Measurements from ENCODE around the gene KCNH5.
"Not testable (repeated sequence)": the region's sequence is repeated elsewhere in the genome, so short reads cannot be mapped to it uniquely, and the experiment has no call there.

Gene KCNH5

DNA sequence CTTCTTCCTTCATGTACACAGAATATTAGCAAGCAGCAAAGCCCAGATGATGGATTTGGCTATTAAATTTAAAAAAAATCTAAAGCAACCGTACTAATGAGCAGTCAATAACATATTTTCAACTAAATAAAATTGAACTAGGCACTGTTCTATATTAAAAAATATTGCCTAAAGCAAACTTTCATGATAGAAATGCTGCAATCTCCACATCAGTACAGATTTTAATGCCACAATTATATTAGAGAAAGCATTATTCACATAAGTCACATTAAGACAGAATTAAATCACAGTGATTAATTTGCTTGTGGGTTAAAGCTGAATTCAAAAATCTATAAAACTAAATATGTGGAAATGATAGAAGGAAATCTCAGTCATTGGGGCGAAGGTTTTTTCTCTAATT, 200.7 kb downstream of the KCNH5 start:
- DNase-seq (ENCODE audit: low spot score) = no peak
- TF ChIP-seq, protein P1, sequence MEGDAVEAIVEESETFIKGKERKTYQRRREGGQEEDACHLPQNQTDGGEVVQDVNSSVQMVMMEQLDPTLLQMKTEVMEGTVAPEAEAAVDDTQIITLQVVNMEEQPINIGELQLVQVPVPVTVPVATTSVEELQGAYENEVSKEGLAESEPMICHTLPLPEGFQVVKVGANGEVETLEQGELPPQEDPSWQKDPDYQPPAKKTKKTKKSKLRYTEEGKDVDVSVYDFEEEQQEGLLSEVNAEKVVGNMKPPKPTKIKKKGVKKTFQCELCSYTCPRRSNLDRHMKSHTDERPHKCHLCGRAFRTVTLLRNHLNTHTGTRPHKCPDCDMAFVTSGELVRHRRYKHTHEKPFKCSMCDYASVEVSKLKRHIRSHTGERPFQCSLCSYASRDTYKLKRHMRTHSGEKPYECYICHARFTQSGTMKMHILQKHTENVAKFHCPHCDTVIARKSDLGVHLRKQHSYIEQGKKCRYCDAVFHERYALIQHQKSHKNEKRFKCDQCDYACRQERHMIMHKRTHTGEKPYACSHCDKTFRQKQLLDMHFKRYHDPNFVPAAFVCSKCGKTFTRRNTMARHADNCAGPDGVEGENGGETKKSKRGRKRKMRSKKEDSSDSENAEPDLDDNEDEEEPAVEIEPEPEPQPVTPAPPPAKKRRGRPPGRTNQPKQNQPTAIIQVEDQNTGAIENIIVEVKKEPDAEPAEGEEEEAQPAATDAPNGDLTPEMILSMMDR (IDR thresholded peaks at IDR 0.05; ENCODE audit: borderline replicate concordance, control extremely low read depth, extremely low read depth, insufficient read depth, missing control alignments) = no peak
- in situ Hi-C loops (cut with MboI; ENCODE audit: low sequenced_read_pairs, unreplicated experiment) = no loop called here

DNA sequence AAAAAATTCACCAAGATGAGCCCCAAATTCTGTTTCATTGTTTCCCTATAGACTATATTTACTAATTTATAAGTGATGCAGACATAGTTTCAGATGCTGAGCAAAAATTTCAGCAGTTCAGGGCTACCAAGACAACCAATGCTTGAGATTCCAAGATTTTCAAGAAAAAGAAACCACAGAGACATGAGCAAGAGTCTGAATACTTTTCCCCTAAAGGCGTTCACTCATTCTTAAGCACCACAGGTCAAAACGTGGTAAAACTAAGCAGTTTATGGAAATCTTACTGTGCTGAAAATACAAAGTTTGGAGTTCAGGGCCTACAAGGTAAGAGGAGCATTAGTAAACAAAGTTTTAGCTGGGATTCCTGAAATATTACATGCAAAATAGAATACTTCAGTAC, 221.2 kb downstream of the KCNH5 start:
- in situ Hi-C loops (cut with MboI; ENCODE audit: low sequenced_read_pairs, unreplicated experiment) = no loop called here
- TF ChIP-seq, protein P1 (IDR thresholded peaks at IDR 0.05; ENCODE audit: borderline replicate concordance, control extremely low read depth, extremely low read depth, insufficient read depth, missing control alignments) = no peak
- no peak for DNase-seq (ENCODE audit: low spot score)

DNA sequence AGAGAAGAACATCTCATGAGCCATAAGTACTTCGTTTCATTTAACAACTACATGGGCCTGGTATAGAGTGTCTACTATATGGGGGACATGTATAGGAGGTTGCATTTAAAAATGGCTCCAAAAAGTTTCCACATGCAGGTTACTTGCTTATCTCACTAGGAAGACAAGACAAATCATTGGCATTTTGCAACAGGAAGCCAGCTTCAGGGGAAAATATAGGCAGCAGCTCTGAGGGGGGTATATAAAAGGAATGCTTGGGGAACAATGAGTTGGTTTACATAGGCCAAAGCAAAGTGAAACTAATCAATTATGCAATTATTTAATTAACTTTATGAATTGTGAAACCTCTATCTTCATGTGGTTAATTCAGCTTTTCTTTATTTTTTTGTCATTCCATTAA, 225.3 kb downstream of the KCNH5 start:
- in situ Hi-C loops (cut with MboI; ENCODE audit: low sequenced_read_pairs, unreplicated experiment) = no loop called here

DNA sequence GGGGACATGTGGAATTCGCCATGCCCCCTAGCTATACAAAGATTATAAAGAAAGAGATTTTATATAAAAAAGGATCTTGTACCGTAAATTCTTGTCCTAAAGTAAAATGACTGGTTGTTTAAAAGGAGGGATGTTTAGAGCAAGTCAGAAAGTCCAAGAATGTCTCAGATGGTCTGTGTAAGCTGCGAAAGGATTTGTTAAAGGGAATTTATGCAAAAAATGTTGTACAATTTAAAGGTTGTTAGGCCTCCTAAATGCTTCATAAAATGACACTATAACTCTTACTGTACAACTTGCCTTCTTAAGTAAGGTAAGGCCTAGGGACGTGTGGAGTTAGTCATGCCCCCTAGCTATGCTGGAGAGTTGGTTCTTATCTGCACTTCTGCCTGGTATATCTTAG, 237.6 kb downstream of the KCNH5 start:
- in situ Hi-C loops (cut with MboI; ENCODE audit: low sequenced_read_pairs, unreplicated experiment) = no loop called here
- TF ChIP-seq, protein P1 (IDR thresholded peaks at IDR 0.05; ENCODE audit: borderline replicate concordance, control extremely low read depth, extremely low read depth, insufficient read depth, missing control alignments) = no peak
- DNase-seq (ENCODE audit: low spot score) = no peak

More for the DNA sequence above, 225.3 kb downstream of the KCNH5 start:
- TF ChIP-seq, protein P1 (IDR thresholded peaks at IDR 0.05; ENCODE audit: borderline replicate concordance, control extremely low read depth, extremely low read depth, insufficient read depth, missing control alignments) = no peak
- no peak for DNase-seq (ENCODE audit: low spot score)

DNA sequence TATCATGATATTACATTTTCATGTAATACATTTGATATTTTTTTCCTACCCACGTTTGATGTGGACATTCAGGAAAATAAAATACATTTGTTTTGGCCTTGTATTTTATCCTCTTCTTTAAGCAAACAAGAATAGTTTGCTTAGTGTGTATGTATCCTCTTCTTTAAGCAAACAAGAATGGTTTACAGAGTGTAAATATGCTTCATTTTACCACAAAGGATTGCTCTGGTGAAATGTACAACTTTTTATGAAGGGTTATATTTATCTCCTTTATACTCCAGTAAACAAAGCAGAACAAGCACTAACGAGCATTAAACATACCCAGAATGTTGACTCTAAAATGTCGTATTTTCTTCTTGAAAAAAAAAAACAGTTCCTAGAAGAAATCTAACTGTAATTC, 244.7 kb downstream of the KCNH5 start:
- in situ Hi-C loops (cut with MboI; ENCODE audit: low sequenced_read_pairs, unreplicated experiment) = no loop called here
- DNase-seq (ENCODE audit: low spot score) = no peak
- TF ChIP-seq, protein P1 (IDR thresholded peaks at IDR 0.05; ENCODE audit: borderline replicate concordance, control extremely low read depth, extremely low read depth, insufficient read depth, missing control alignments) = no peak

DNA sequence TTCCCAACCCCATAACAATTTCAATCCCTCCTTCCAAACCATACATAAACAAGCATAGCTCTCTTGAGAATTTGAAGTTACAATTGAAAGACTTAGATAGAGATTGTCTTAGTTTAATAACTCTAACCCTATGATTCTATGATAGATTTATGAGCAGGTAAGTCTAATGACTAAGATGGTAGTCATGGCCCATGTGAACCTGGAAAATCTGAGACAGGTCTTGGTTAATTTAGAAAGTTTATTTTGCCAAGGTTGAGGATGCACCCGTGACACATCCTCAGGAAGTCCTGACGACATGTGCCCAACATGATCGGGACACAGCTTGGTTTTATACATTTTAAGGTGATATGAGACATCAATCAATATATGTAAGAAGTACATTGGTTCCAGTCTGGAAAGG, 248.8 kb downstream of the KCNH5 start:
- in situ Hi-C loops (cut with MboI; ENCODE audit: low sequenced_read_pairs, unreplicated experiment) = no loop called here
- DNase-seq (ENCODE audit: low spot score) = no peak
- TF ChIP-seq, protein P1 (IDR thresholded peaks at IDR 0.05; ENCODE audit: borderline replicate concordance, control extremely low read depth, extremely low read depth, insufficient read depth, missing control alignments) = no peak

DNA sequence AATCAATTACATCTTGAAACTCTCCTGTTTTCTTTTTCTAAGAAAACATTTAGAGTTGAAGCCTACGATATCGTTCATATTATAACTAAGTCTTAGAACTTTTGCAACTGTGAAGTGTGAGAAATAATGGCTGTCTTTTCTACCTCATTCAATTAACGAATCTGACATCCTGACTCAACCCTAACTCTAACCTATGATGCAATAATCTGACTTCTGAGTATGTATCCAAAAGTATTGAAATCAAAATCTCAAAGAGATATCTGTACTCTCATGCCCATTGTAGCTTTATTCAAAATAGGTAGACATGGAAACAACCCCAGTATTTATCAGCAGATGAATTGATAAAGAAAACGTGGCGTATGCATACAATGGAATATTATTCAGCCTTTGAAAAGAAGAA, 252.7 kb downstream of the KCNH5 start:
- TF ChIP-seq, protein P1 (IDR thresholded peaks at IDR 0.05; ENCODE audit: borderline replicate concordance, control extremely low read depth, extremely low read depth, insufficient read depth, missing control alignments) = no peak
- in situ Hi-C loops (cut with MboI; ENCODE audit: low sequenced_read_pairs, unreplicated experiment) = no loop called here
- no peak for DNase-seq (ENCODE audit: low spot score)

DNA sequence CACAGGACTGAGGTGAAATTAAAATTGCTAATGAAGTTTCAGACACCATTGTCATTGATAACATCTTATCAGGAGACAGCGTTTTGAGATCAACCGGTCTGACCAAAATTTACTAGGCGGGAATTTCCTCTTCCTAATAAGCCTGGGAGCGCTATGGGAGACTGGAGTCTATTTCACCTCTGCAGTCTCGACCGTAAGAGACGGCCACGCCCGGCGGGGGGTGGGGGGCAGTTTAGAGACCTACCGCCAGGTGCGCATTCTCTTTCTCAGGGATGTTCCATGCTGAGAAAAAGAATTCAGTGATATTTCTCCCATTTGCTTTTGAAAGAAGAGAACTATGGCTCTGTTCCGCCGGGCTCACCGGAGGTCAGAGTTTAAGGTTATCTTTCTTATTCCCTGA, 263.9 kb downstream of the KCNH5 start:
- DNase-seq (ENCODE audit: low spot score); in situ Hi-C loops (cut with MboI; ENCODE audit: low sequenced_read_pairs, unreplicated experiment): not testable (repeated sequence)
